GM19455 (cell line): ENCODE measurements around the gene GIT2.
"Not testable (repeated sequence)": the region's sequence is repeated elsewhere in the genome, so short reads cannot be mapped to it uniquely, and the experiment has no call there.

Experiments
- ATAC-seq: cut with Tn5 transposase; IDR thresholded peaks from one replicate; pipeline ENCODE4 v1.9.1; 2021; ENCODE audit not compliant: unreplicated experiment

GIT2 gene

DNA sequence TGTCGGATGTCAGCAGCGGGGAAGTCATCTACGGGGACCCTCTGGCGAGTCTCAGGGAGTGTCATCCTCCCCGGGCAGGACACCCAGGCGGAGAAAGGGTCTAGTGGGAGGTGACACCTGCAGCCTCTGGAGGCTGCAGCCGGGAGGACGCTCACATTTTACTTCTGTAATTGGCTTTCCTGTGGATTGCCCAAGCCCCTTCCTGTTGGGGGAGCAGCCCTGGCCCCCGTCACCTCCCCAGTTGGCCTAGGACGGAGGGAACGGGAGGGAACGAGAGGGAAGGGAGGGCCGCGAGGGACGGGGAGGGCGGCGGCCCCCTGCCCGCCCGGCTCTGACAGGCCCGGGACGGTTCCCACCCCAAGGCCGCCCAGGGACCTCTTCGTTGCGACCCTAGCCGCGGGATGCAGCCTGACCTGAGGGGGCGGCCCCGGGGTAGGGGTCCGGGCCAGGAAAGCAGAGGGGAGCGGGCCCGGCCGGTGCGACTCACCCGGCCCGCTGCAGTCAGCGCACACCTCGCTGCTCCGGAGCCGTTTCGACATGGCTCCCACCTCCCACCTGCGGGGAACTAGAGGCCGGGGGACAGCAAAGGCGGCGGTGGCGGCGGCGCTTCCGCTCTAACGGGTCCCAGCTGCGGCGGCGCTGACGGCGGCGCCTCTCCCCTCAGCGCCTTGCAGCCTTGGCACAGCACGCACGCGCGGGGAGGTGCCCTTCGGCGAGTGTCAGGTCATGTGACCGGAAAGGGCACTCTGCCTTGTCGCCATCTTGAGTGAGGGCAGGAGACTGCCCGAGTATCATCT is at the start of gene GIT2:
GIT2 (minus strand) TSS at position 683 of the 797 bp plus-strand sequence; CDS start at position 539, 144 bp downstream.
- ATAC-seq, result peak; percentile 57

- no peak for ATAC-seq
Observed at GRCh38 chr12:110042264-110042663, 46.1 kb upstream of the GIT2 start.

DNA sequence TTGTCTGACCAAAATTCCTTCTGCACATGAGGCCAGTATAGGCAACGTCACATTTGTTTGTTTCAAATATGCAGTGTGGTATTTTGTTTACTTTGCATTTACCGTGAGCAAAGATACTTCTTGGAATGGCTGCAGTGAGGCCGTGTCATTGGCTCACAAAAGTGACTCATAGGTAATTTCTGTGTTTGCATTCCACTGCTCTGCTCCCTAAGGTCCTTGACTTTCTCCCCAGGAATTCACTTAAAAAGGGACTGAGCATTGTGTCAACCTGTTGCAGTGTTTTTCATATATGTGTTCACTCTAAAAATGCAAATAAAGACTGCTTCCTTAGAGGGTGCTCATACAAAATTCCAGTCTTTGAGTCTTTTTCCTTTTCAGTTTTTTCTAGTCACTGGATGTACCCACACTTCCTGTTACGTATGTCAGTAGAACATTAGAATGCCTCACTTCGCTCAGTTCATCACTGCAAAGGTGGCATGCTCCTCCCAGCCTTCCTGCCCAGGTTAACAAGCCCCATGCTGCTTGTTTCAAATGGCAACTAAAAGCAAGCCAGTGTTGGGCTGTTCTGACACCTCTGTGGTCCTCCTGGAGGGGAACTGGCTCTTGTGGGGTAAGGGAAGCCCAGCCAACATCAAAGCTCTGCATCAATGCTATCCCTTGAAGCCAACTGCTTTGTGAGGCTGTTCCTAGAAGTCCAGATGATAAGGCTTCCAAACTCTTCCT is 43.1 kb upstream of the GIT2 start:
- no peak for ATAC-seq

GRCh38 chr12:110038741-110039084 is 42.5 kb upstream of the GIT2 start:
- ATAC-seq, result no peak

- no peak for ATAC-seq
Observed at GRCh38 chr12:110037315-110037714, 41.1 kb upstream of the GIT2 start.

GRCh38 chr12:110035534-110036104 is 39.5 kb upstream of the GIT2 start:
- no peak for ATAC-seq

- ATAC-seq, result no peak
Observed at GRCh38 chr12:110033888-110034287, 37.7 kb upstream of the GIT2 start.

DNA sequence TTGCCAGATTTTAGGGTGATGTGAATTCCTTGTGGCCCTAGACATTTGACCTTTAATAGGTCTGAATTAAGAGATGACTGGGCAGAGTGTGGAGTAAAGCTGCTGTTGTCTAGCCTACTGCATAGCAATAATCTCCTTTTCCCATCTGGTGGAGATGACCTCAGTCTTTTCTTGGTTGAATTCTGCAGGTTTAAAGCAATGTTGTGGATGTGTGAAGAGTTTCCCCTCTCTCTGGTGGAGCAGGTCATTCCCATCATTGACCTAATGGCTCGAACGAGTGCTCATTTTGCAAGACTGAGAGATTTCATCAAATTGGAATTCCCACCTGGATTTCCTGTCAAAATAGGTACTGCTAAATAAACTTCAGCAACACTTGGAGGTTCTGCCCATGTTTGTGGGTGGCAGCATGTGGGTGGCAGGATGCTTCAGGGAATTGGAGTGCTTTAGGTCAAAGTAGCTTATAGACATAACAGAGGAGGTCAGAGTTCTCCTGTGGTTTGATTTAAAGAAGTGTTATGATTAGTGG is 33.2 kb upstream of the GIT2 start:
- ATAC-seq, result no peak

- no peak for ATAC-seq
Observed at GRCh38 chr12:110028323-110028722, 32.2 kb upstream of the GIT2 start.

GRCh38 chr12:110024051-110024450 is 27.9 kb upstream of the GIT2 start:
- ATAC-seq, result no peak

DNA sequence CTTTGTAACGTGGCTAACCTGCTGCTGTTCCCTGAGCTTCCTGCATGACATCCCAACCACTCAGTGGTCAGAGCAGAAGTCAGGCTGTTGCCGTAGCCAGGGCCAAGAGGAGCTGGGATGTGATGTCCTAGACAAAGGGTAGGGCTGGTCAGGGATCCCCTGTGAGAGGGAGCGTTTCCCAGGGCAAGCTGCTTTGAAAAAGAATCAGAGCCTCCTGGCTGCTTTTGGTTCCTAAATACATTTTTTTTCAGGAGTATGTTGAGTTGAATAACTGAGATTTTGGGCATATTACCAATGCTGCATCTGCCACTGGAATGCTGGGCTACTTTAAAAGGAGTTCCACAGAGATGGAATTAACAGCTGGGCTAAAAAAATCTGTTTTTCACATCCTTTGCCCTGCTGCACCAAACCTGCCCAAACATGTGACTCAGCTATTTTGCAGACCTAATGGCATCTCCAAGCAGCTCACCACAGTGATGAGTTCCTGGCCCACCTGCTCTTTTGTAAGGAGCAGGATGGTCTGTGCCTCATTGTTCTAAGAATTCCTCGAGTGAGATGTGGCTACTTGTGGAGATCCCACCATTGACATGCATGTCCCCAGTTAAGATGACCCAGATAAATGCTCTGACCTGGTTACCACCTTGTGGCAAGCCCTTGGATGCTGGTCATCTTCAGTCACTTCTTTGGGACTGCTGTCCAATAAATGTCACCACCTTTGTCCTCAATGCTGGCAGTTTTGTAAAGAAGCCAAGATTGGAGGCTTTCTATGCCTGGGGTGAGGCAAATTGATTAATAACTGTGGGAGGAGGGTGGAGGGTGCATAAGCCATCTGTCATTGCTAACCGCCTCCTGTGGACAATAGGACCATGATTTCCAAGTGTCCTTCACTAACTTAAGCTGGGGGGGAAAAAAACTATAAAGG is 27.2 kb upstream of the GIT2 start:
- ATAC-seq, result no peak

GRCh38 chr12:110020956-110021355 is 24.8 kb upstream of the GIT2 start:
- no peak for ATAC-seq

GRCh38 chr12:110015132-110015531 is 19.0 kb upstream of the GIT2 start:
- no peak for ATAC-seq

GRCh38 chr12:110012659-110013058 is 16.5 kb upstream of the GIT2 start:
- no peak for ATAC-seq

GRCh38 chr12:110012137-110012536 is 16.0 kb upstream of the GIT2 start:
- no peak for ATAC-seq

DNA sequence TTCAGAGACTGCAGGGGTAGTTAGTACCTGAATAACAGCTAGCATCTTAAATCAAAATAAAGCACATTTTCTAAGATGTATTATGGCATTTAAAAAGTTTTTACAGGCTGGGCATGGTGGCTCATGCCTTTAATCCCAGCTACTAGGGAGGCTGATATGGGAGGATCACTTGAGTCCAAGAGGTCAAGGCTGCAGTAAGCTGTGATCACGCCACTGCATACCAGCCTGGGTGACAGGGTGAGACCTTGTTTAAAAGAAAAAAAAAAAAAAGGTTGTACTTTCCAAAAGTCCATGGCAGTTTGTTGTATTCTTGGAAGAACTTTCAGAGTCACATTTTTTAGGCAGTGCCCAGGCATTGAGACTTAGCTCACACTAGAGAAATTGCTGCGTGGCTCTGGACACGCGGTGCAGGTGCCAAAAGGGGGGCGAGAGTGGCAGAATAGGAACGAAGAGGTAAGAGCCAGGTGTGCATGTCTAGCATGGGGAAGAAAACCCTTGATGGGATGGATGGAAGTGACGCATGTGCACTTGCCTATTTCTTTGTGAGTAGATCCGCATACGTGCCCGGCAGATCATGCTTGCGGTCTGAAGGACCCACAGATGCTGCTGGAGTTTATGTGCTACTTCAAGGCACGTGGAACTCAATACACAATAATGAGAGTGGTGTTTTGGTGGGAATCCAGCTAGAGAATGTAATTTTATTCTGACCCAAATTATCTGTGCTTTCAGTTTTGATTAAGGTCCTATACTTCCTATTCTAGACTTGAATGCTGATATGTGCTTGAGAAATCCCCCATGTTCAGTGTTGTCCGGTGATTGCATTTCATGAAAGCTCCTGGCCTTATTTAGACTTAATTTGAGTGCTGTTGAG is 14.9 kb upstream of the GIT2 start:
- ATAC-seq, result peak; percentile 35

- not testable (repeated sequence) for ATAC-seq
Observed at GRCh38 chr12:110008681-110009398, 12.7 kb upstream of the GIT2 start.

GRCh38 chr12:110007881-110008280 is 11.7 kb upstream of the GIT2 start:
- ATAC-seq, result no peak

- no peak for ATAC-seq
Observed at GRCh38 chr12:110006115-110006514, 9.9 kb upstream of the GIT2 start.
